HEK293T (cell line): Measurements from ENCODE around the gene LINGO4.

ENCODE experiments used
- ARNT ChIP-seq: fragments of 450-650 bp; IDR thresholded peaks from 2 replicates; pipeline ENCODE4 v1.6.1; 2017; ENCODE audit warnings: mild to moderate bottlenecking
- FOXM1 ChIP-seq: fragments of 450-650 bp; IDR thresholded peaks from 2 replicates; pipeline ENCODE4 v1.6.1; 2017; ENCODE audit warnings: mild to moderate bottlenecking, borderline replicate concordance
- LEF1 ChIP-seq: fragments of 450-650 bp; IDR thresholded peaks from 2 replicates; pipeline ENCODE4 v1.6.1; 2017; ENCODE audit warnings: mild to moderate bottlenecking, borderline replicate concordance

- TF ChIP-seq LEF1, result no peak
- no peak for TF ChIP-seq ARNT
- TF ChIP-seq FOXM1, result no peak
These were observed 6.0 kb upstream of the LINGO4 start for GRCh38 chr1:151811181-151811580.
